A673 (cell line): ENCODE measurements around the gene TBCEL. TPM values are rescaled to one million over a fixed set of nuclear protein-coding genes. Genes with fewer than 3 reads are reported as not detected.

Experiments
- BruUV-seq: library from RNA; stranded (reverse); fragments of 400-500 nt; replicated peaks from 2 replicates; lab custom pipeline; 2021; lab: Mats Ljungman, UMichigan
- CTCF ChIA-PET: fragments of 300-600 bp; sonication (Branson Sonifier 250); formaldehyde crosslinking; loops from one replicate; lab custom pipeline; 2022; ENCODE audit warnings: antibody characterized with exemption; lab: Charles Lee
- POLR2A ChIA-PET: fragments of 300-600 bp; sonication (Branson Sonifier 250); formaldehyde crosslinking; loops from one replicate; lab custom pipeline; 2022; ENCODE audit warnings: antibody characterized with exemption; ENCODE audit not compliant: low non-redundant PET; lab: Charles Lee
- DNase-seq: peaks from one replicate; pipeline ENCODE4 v3.0.0-alpha.2; 2015; ENCODE audit warnings: low spot score
- H3K27ac ChIP-seq: fragments of 200-600 bp; sonication (generic); 2 replicates; pipeline ENCODE4 v1.5.1; 2016; ENCODE audit warnings: mixed run types, low read depth, mild to moderate bottlenecking, mixed read lengths, antibody characterized with exemption, low read length; ENCODE audit not compliant: poor library complexity, severe bottlenecking
- H3K27me3 ChIP-seq: fragments of 200-600 bp; sonication (generic); replicated peaks from 2 replicates; pipeline ENCODE4 v1.6.1; 2017; ENCODE audit warnings: mixed run types, low read depth, mild to moderate bottlenecking, mixed read lengths, antibody characterized with exemption, low read length; ENCODE audit not compliant: insufficient read depth, poor library complexity
- H3K36me3 ChIP-seq: fragments of 200-600 bp; sonication (generic); 2 replicates; pipeline ENCODE4 v1.6.1; 2016; ENCODE audit warnings: mixed run types, mild to moderate bottlenecking, mixed read lengths, antibody characterized with exemption, low read length; ENCODE audit not compliant: insufficient read depth, poor library complexity, severe bottlenecking
- H3K4me1 ChIP-seq: fragments of 200-600 bp; sonication (generic); 2 replicates; pipeline ENCODE4 v1.6.1; 2017; ENCODE audit warnings: mixed run types, mild to moderate bottlenecking, mixed read lengths, antibody characterized with exemption, low read length; ENCODE audit not compliant: insufficient read depth, poor library complexity, severe bottlenecking
- H3K4me3 ChIP-seq: fragments of 200-600 bp; sonication (generic); 2 replicates; pipeline ENCODE4 v1.5.1; 2016; ENCODE audit warnings: low read depth, mixed run types, mild to moderate bottlenecking, mixed read lengths, low read length; ENCODE audit not compliant: poor library complexity, severe bottlenecking
- H3K9me3 ChIP-seq: fragments of 200-600 bp; sonication (generic); 2 replicates; pipeline ENCODE4 v1.6.1; 2016; ENCODE audit warnings: mixed run types, low read depth, mild to moderate bottlenecking, mixed read lengths, antibody characterized with exemption, low read length; ENCODE audit not compliant: poor library complexity, severe bottlenecking
- EZH2 ChIP-seq: fragments of 200-600 bp; sonication (generic); IDR thresholded peaks from 2 replicates; pipeline ENCODE4 v1.6.1; 2017; ENCODE audit warnings: borderline replicate concordance, low read depth, mild to moderate bottlenecking, mixed read lengths, antibody characterized with exemption, low read length; ENCODE audit not compliant: poor library complexity, severe bottlenecking
- intact Hi-C: fragments of 100-400 bp; cut with micrococcal nuclease; formaldehyde crosslinking; loops from one replicate; pipeline ENCODE4 v1.10.0; 2022; ENCODE audit not compliant: unreplicated experiment
- total RNA-seq: library from RNA; stranded (reverse); gene quantifications from 2 replicates; pipeline ENCODE4 v1.2.3, GENCODE V29; 2021
- TF ChIP-seq, protein P1 (sequence below): fragments of 300-800, 200-600 bp; sonication (generic); conservative IDR thresholded peaks from 2 replicates; pipeline ENCODE4 v1.5.1; 2017; ENCODE audit warnings: low read depth, mild to moderate bottlenecking, antibody characterized with exemption, low read length, moderate library complexity, mixed read lengths

Gene TBCEL
- total RNA-seq, 1 experiment from 2014 or later = 22.4 TPM

DNA sequence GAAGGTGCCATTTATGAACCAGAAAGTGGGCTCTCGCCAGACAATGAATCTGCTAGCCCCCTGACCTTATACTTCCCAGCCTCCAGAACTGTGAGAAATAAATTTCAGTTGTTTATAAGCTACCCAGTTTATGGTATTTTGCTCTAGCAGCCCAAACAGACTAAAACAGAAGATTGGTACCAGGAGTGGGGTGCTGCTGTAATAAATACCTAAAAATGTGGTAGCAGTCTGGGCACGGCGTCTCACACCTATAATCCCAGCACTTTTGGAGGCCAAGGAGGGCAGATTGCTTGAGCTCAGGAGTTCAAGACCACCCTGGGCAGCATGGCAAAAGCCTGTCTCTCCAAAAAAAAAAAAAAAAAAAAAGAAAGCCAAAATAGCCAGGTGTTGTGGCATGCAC is 98.4 kb downstream of the TBCEL start:
- Histone ChIP-seq H3K27ac (no peak overlapping the region), H3K4me3 (no peak overlapping the region), H3K9me3 (peaks cover 10% of the 10 kb centered on the region), H3K36me3 (no peaks in the 10 kb centered on the region), H3K27me3 (peaks cover 13% of the 10 kb centered on the region), H3K4me1 (no peaks in the 10 kb centered on the region)
- ChIA-PET CTCF (no interaction called here), POLR2A (no interaction called here)
- TF ChIP-seq EZH2 = no peak
- DNase-seq = no peak
- BruUV-seq = no TSS peak
- intact Hi-C loops = no loop called here

DNA sequence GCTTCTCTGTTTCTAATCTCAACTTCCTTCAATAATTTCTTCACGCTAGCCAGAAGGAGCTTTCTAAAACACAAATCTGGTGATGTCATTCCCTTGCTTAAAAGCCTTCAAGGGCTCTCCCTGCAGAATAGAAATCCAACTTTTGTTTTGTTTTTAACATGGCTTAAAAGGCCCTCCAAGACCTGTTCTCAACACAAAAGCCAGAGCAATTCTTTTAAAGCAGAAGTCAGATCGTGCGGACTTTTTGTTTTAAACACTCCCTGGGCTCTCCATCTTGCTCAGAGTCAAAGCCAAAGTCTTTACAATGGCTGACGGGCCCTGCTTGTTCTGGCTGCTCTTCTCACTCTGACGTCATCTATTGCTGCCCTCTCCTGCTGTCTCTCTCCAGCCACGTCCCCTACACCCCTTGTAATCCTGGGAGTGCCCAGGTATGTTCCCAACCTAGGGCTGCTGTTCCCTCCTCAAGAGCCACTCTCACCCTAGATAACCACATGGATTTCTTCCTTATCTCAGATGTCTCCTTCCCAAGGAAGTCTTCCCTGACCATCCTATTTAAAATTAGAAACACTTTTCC is 99.7 kb downstream of the TBCEL start:
- no peak for DNase-seq
- Histone ChIP-seq H3K36me3 (no peaks in the 10 kb centered on the region), H3K4me3 (no peak overlapping the region), H3K4me1 (no peaks in the 10 kb centered on the region), H3K27ac (no peak overlapping the region), H3K27me3 (peaks cover 4% of the 10 kb centered on the region), H3K9me3 (peaks cover 10% of the 10 kb centered on the region)
- CTCF ChIA-PET = no interaction called here
- BruUV-seq = no TSS peak
- no peak for TF ChIP-seq EZH2
- TF ChIP-seq, protein P1, sequence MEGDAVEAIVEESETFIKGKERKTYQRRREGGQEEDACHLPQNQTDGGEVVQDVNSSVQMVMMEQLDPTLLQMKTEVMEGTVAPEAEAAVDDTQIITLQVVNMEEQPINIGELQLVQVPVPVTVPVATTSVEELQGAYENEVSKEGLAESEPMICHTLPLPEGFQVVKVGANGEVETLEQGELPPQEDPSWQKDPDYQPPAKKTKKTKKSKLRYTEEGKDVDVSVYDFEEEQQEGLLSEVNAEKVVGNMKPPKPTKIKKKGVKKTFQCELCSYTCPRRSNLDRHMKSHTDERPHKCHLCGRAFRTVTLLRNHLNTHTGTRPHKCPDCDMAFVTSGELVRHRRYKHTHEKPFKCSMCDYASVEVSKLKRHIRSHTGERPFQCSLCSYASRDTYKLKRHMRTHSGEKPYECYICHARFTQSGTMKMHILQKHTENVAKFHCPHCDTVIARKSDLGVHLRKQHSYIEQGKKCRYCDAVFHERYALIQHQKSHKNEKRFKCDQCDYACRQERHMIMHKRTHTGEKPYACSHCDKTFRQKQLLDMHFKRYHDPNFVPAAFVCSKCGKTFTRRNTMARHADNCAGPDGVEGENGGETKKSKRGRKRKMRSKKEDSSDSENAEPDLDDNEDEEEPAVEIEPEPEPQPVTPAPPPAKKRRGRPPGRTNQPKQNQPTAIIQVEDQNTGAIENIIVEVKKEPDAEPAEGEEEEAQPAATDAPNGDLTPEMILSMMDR = no peak
- POLR2A ChIA-PET = no interaction called here
- intact Hi-C loops = no loop called here

DNA sequence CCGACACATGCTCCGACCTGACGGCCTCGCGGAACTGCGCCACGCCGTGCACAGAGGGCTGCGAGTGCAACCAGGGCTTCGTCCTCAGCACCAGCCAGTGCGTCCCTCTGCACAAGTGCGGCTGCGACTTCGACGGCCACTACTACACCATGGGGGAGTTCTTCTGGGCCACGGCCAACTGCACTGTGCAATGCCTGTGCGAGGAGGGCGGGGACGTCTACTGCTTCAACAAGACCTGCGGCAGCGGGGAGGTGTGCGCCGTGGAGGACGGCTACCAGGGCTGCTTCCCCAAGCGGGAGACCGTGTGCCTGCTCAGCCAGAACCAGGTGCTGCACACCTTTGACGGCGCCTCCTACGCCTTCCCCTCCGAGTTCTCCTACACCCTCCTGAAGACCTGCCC is 103.9 kb downstream of the TBCEL start:
- intact Hi-C loops = no loop called here
- DNase-seq = no peak
- H3K4me3 ChIP-seq = no peak overlapping the region
- no peak overlapping the region for H3K27ac ChIP-seq
- peaks cover 3% of the 10 kb centered on the region for H3K27me3 ChIP-seq
- no peaks in the 10 kb centered on the region for H3K4me1 ChIP-seq
- H3K36me3 ChIP-seq = no peaks in the 10 kb centered on the region
- POLR2A ChIA-PET = no interaction called here
- no peaks in the 10 kb centered on the region for H3K9me3 ChIP-seq
- no peak for TF ChIP-seq EZH2
- TF ChIP-seq, protein P1 = no peak
- CTCF ChIA-PET = no interaction called here
- BruUV-seq = no TSS peak
